GM12878 (cell line): ENCODE measurements around the gene AMMECR1. TPM values are rescaled to one million over a fixed set of nuclear protein-coding genes. Genes with fewer than 3 reads are reported as not detected.

Experiments
- ATAC-seq: fragments of 200-7000 bp; cut with Tn5 transposase; 3 replicates; pipeline ENCODE4 v1.9.1; 2020; ENCODE audit warnings: mild to moderate bottlenecking, moderate library complexity
- BruUV-seq: library from RNA; stranded (reverse); fragments of 400-500 nt; replicated peaks from 2 replicates; lab custom pipeline; 2021; lab: Mats Ljungman, UMichigan
- CTCF ChIA-PET: fragments of 300-600 bp; sonication (Branson Sonifier 250); formaldehyde crosslinking; extraction: SDS; loops from one replicate; lab custom pipeline; 2021; ENCODE audit warnings: inconsistent platforms; lab: Yijun Ruan, JAX
- POLR2A ChIA-PET: fragments of 350-600 bp; formaldehyde crosslinking; extraction: SDS; loops from one replicate; lab custom pipeline; 2021; ENCODE audit warnings: inconsistent platforms; lab: Charles Lee
- RAD21 ChIA-PET: fragments of 300-600 bp; sonication (Branson Sonifier 250); formaldehyde crosslinking; loops from one replicate; lab custom pipeline; 2023; ENCODE audit warnings: antibody characterized with exemption; ENCODE audit not compliant: unreplicated experiment; lab: Charles Lee
- SMC1A ChIA-PET: fragments of 300-600 bp; sonication (Branson Sonifier 250); formaldehyde crosslinking; loops from one replicate; lab custom pipeline; 2023; ENCODE audit not compliant: unreplicated experiment, uncharacterized antibody; lab: Charles Lee
- DNase-seq: peaks from one replicate; pipeline ENCODE4 v3.0.0-alpha.2; 2011; ENCODE audit warnings: low read depth, low spot score
- FAIRE-seq: peaks from 3 replicates; lab custom pipeline; 2011; peaks lifted over from hg19 to GRCh38; lab: Jason Lieb, UNC
- H2AFZ ChIP-seq: 2 replicates; pipeline ENCODE4 v1.6.0; 2011; ENCODE audit warnings: low read depth, low read length, control low read depth; ENCODE audit not compliant: control insufficient read depth
- H3K27ac ChIP-seq: 2 replicates; pipeline ENCODE4 v1.5.1; 2011; ENCODE audit warnings: control low read depth; ENCODE audit not compliant: control insufficient read depth, insufficient read depth
- H3K27me3 ChIP-seq, 2 experiments: replicated peaks in 1 of 2; 2 replicates each; pipeline versions ENCODE4 v1.6.0 to v1.6.1; 2011; ENCODE audit warnings: low read length in 1 of 2; ENCODE audit not compliant: control insufficient read depth in 2 of 2, insufficient read depth in 2 of 2
- H3K36me3 ChIP-seq, 2 experiments: 2 replicates each; pipeline ENCODE4 v1.5.1; 2011; ENCODE audit warnings: low read length in 1 of 2; ENCODE audit not compliant: control insufficient read depth in 2 of 2, insufficient read depth in 2 of 2
- H3K4me1 ChIP-seq: 2 replicates; pipeline ENCODE4 v1.6.1; 2011; ENCODE audit warnings: mild to moderate bottlenecking, low read length, moderate library complexity, mixed read lengths; ENCODE audit not compliant: control insufficient read depth, insufficient read depth
- H3K4me2 ChIP-seq: 2 replicates; pipeline ENCODE4 v1.6.0; 2011; ENCODE audit warnings: control low read depth; ENCODE audit not compliant: control insufficient read depth, insufficient read depth
- H3K4me3 ChIP-seq: fragments of 200-600 bp; sonication (generic); 2 replicates; pipeline ENCODE4 v1.5.1; 2016
- H3K79me2 ChIP-seq: 2 replicates; pipeline ENCODE4 v1.6.0; 2011; ENCODE audit warnings: low read length; ENCODE audit not compliant: control insufficient read depth, insufficient read depth
- H3K9ac ChIP-seq: 2 replicates; pipeline ENCODE4 v1.8.0; 2011; ENCODE audit warnings: low read length, control low read depth, mixed read lengths; ENCODE audit not compliant: control insufficient read depth, insufficient read depth
- H3K9me3 ChIP-seq: replicated peaks from 3 replicates; pipeline ENCODE4 v1.5.1; 2011; ENCODE audit warnings: mild to moderate bottlenecking, low read length; ENCODE audit not compliant: control insufficient read depth, insufficient read depth
- H4K20me1 ChIP-seq: 2 replicates; pipeline ENCODE4 v1.6.0; 2011; ENCODE audit not compliant: control insufficient read depth, insufficient read depth
- E2F8 ChIP-seq: fragments of 450-650 bp; IDR thresholded peaks from 2 replicates; pipeline ENCODE4 v1.6.1; 2018; ENCODE audit warnings: mild to moderate bottlenecking, low read depth, moderate library complexity; ENCODE audit not compliant: partially characterized antibody
- ELK1 ChIP-seq: IDR thresholded peaks from 2 replicates; pipeline ENCODE4 v1.6.1; 2012; ENCODE audit warnings: low read depth, low read length, improper control_type of control experiment
- GABPA ChIP-seq: IDR thresholded peaks from 2 replicates; pipeline ENCODE4 v1.6.1; 2014; ENCODE audit warnings: antibody characterized with exemption, low read depth, mild to moderate bottlenecking, inconsistent platforms
- HCFC1 ChIP-seq: fragments of 150-350 bp; IDR thresholded peaks from 2 replicates; pipeline ENCODE4 v1.6.1; 2014; ENCODE audit warnings: low read length
- HSF1 ChIP-seq: fragments of 150-350 bp; IDR thresholded peaks from 2 replicates; pipeline ENCODE4 v1.6.1; 2014; ENCODE audit warnings: mild to moderate bottlenecking, low read depth, low read length
- LARP7 ChIP-seq: fragments of 450-650 bp; IDR thresholded peaks from 2 replicates; pipeline ENCODE4 v1.6.1; 2017; ENCODE audit warnings: mild to moderate bottlenecking
- SRF ChIP-seq, 2 experiments: IDR thresholded peaks; 2 replicates each; pipeline ENCODE4 v1.6.1; 2011; ENCODE audit warnings: low read depth in 2 of 2, low read length in 2 of 2, mild to moderate bottlenecking in 1 of 2, moderate library complexity in 1 of 2
- SUZ12 ChIP-seq: fragments of 200-600 bp; sonication (generic); IDR thresholded peaks from one replicate; pipeline ENCODE4 v1.6.1; 2018; ENCODE audit warnings: antibody characterized with exemption, mild to moderate bottlenecking; ENCODE audit not compliant: unreplicated experiment
- ZBTB4 ChIP-seq: fragments of 450-650 bp; formaldehyde crosslinking; IDR thresholded peaks from 2 replicates; pipeline ENCODE4 v1.4.0; 2022; ENCODE audit warnings: mild to moderate bottlenecking, moderate library complexity
- ZNF687 ChIP-seq: fragments of 450-650 bp; IDR thresholded peaks from 2 replicates; pipeline ENCODE4 v1.6.1; 2017; ENCODE audit warnings: mild to moderate bottlenecking, moderate library complexity
- WGBS: methylation state at CpG from one replicate; pipeline ENCODE4 v1.1.6; 2016; ENCODE audit warnings: low lambda C conversion rate; ENCODE audit not compliant: insufficient replicate concordance, insufficient coverage; ENCODE audit errors: missing lambda C conversion rate; 5-methylcytosine and 5-hydroxymethylcytosine counted together
- in situ Hi-C: fragments of 300-500 bp; cut with MboI; formaldehyde crosslinking; loops from 9 replicates; pipeline ENCODE4 v1.14.3; 2018; ENCODE audit warnings: mixed read lengths
- intact Hi-C: fragments of 100-400 bp; cut with micrococcal nuclease; formaldehyde crosslinking; loops from one replicate; pipeline ENCODE4 v1.14.2; 2022; ENCODE audit not compliant: unreplicated experiment
- polyA plus RNA-seq, 11 experiments: library from polyadenylated mRNA; depleted of rRNA in 4 of 11; unstranded in 6 of 11; stranded (reverse) in 5 of 11; fragments of >200 nt; fragmentation: Nextera tagmentation in 4 of 11; fragmentation: Illumina TruSeq in 1 of 11; extraction: Ambion mirVana in 4 of 11; extraction: Trizol in 1 of 11; gene quantifications; 1 replicate in 1 of 11; 2 replicates in 10 of 11; pipeline versions ENCODE4 v1.2.1 to v1.2.3, GENCODE V29; 2011 to 2016; ENCODE audit warnings: inconsistent platforms in 2 of 11, missing spikeins in 2 of 11, low read depth in 1 of 11
- total RNA-seq, 4 experiments: library from RNA; depleted of rRNA in 3 of 4; stranded (reverse); fragments of >200 nt in 3 of 4; fragmentation: Illumina TruSeq in 1 of 4; extraction: Trizol in 1 of 4; gene quantifications; 2 replicates each; pipeline versions ENCODE4 v1.2.1 to v1.2.3, GENCODE V29; 2013 to 2021

AMMECR1 gene
- total and polyA plus RNA-seq, 10 of the 15 experiments (the other 5 are each of a cell fraction or from before 2014, with no cell fraction given), result 4.9 to 25.6 (median 10.7) TPM

GRCh38 chrX:110219920-110220319 lies 98.0 kb downstream of the AMMECR1 start (continued):
- TF ChIP-seq SUZ12, result no peak
- no peak for TF ChIP-seq GABPA
- no peak for TF ChIP-seq HCFC1

GRCh38 chrX:110218591-110218990 lies 99.3 kb downstream of the AMMECR1 start:
- FAIRE-seq (no peak), ATAC-seq (no peak), DNase-seq (no peak)
- CTCF ChIA-PET, result interaction anchor here (0.5 kb wide), 1 partner anchor 12 kb away, joined by 3 read pairs; no protein-coding TSS in a partner anchor
- Histone ChIP-seq H3K36me3 (no peaks in the 10 kb centered on the region), H4K20me1 (no peaks in the 10 kb centered on the region), H3K79me2 (no peaks in the 10 kb centered on the region), H3K27ac (no peak overlapping the region), H3K4me1 (no peaks in the 10 kb centered on the region), H3K9me3 (no peaks in the 10 kb centered on the region), H3K4me2 (no peak overlapping the region), H3K27me3 (no peaks in the 10 kb centered on the region), H3K9ac (no peak overlapping the region), H2AFZ (no peak overlapping the region), H3K4me3 (no peak overlapping the region)
- RAD21 ChIA-PET, result no interaction called here
- SMC1A ChIA-PET, result no interaction called here
- POLR2A ChIA-PET, result no interaction called here
- WGBS, result 44% methylated on average over 2 of the region's 2 CpGs
- BruUV-seq, result no TSS peak
- in situ Hi-C loops (no loop called here), intact Hi-C loops (no loop called here)
- TF ChIP-seq ZBTB4 (CRISPR knock-in tag), result no peak
- TF ChIP-seq ZNF687, result no peak
- TF ChIP-seq HSF1, result no peak
- no peak for TF ChIP-seq LARP7
- TF ChIP-seq SRF (IDR thresholded peaks at IDR 0.05; ENCODE audit: low read depth in 2 of 2, low read length in 2 of 2), result no peak
- TF ChIP-seq E2F8, result no peak
- no peak for TF ChIP-seq ELK1
